Amygdala (tissue), 56 donors: Measurements from ENCODE around the gene GNAZ.

Experiments used
- DNase-seq, 56 donors: peaks; one replicate each; lab custom pipeline; 2025; lab: John Stamatoyannopoulos, UW

The GNAZ gene

GRCh38 chr22:23075050-23075449 lies 4.7 kb downstream of the GNAZ start:
- DNase-seq, result no peak

DNA sequence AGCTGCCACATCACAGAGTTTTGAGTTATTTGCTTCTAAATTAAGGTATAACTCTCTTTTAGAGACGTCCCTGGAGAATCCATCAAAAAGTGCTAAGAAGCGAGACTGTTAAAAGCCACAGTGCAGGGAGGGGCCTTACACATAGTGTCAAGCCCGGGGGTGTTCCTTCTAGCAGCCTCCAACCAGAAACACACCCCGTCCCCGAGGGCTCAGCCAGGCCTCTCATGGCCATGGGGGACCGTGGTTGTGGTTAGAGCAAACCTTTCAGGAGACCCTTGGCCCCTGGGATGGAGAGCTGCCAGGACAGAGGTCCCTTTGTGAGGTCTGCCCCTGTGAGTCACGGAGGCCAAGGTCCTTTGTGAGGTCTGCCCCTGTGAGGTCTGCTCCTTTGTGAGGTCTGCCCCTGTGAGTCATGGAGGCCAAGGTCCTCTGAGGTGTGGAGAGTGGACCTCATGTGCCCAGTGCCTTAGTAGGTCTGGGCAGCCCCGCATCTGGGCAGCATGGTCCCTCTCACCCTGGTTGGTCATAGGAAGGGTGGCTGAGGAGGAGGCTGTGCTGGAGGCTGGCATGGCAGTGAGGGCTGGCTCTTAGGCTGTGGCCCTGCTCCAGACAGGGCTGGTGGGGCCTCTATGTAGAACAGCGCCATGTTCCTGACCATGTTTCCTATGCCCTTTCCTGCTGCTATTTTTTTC lies 5.4 kb downstream of the GNAZ start:
- no peak for DNase-seq

DNA sequence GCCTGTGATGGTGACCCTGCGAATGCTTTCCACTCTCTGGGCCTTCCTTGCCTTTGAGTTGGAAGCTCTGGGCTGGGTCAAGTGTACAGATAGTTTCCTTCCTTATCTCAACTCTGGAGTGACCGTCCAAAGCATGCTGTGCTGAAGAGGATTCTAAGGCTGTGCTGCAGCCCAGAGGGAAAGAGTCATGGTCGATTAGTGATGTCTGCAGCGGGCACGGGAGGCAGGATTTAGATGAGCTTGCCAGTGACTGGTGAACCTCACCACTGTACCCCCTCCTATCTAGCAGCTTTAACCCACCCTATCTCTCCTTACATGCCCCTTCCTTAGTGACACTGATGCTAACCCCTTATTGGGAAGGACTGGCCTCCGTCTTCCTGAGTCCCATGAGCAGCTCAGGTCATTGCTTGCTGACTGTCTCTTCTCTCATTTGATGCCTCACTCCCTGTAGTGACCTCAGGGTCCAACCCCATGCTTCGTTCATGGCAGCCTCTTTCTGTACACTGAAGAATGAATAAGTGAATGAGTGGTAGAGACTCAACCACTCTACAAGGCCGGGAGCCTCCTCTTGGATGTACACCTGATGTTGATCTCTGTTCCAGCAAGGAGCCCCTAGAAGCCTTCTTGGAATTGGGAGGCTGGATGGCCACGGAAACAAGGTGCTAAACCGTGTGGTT lies 6.7 kb downstream of the GNAZ start:
- no peak for DNase-seq

GRCh38 chr22:23077627-23078461 lies 7.5 kb downstream of the GNAZ start:
- DNase-seq, result peak in 4 of 56 donors; percentile 8 to 23 (median 18)

DNA sequence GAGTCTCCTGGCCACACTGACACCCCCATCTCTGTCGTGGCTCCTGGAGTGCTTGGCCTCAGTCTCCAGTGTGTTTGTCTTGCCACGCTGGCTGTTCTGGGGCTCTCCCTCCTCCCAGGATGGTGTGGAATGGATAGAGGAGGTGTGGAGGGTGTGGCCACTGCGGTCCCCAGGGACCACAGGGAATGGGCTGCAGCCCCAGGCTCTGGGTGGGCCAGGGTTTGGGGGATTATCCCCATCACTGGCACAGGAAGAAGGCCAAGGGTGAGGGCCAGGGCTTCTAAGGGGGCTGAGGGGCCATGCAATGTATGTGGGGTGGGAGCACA lies 8.1 kb downstream of the GNAZ start:
- no peak for DNase-seq

- no peak for DNase-seq
Measured at GRCh38 chr22:23079240-23079768, 9.0 kb downstream of the GNAZ start.

DNA sequence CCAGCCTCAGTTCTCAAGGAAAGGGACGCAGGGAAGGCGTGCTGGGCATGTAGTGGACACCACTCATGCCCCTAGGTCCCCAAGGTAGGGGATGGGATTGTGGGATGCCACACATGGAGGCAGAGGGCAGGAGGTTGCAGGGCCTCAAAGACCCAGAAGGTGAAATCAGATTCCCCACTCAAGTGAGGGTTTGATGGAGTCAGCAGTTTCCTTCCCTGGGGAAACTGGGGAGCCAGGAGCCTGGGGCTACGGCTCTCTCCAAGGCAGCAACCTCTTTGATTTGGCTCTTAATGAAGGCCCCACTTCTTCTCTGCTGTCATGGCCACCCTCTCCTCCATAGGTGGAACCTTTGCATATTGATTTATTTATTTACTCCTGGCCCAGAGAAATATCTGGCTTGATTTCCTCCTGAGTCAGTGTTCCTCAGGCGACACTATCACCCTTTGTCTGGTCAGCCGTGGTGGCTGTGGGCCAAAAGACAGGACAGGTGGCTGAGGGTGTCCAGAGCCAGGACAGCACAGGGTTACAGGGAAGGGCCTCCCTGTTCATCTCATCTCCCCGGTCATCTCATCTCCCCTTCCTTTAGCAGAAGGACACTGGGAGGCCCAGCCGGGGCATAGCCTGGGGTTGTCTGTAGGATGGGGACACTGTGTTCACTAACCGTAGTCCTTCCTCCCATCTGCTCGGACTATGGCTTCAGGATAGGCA lies 9.6 kb downstream of the GNAZ start:
- DNase-seq, result peak in 3 of 56 donors; percentile 16 to 33 (median 22)

DNA sequence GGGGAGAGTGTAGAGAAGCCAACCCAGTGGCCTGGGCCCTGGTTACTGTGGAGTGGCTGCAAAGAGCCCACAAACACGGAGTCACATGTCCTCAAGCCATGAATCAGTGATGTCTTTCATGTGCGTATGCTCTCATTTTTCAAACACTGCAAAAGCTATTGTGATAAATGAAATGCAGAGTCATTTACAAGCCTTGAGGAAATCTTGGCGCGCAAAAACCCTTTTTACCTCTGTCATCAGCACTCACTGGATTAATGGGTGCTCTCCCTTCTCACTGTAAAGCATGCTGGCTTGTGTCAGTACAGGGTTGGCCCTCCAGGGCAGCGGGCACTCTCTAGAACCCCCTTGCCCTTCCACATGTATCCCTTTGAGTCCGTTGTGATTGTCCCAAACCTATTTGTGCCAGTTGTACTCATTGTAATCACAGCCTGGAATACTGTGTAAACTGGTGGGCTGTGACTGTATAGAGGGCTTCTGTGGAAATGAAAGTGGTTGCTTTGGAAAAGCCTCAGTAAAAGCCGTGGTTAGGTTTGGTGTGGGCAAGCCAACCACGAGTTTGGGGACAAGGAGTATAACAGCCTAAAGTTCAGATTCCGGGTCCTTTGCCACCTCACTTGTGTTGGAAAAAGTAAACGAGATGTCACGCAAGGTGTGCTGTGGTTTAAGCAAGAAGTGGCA lies 10.4 kb downstream of the GNAZ start:
- DNase-seq, result peak in 6 of 56 donors; percentile 9 to 35 (median 25)

DNA sequence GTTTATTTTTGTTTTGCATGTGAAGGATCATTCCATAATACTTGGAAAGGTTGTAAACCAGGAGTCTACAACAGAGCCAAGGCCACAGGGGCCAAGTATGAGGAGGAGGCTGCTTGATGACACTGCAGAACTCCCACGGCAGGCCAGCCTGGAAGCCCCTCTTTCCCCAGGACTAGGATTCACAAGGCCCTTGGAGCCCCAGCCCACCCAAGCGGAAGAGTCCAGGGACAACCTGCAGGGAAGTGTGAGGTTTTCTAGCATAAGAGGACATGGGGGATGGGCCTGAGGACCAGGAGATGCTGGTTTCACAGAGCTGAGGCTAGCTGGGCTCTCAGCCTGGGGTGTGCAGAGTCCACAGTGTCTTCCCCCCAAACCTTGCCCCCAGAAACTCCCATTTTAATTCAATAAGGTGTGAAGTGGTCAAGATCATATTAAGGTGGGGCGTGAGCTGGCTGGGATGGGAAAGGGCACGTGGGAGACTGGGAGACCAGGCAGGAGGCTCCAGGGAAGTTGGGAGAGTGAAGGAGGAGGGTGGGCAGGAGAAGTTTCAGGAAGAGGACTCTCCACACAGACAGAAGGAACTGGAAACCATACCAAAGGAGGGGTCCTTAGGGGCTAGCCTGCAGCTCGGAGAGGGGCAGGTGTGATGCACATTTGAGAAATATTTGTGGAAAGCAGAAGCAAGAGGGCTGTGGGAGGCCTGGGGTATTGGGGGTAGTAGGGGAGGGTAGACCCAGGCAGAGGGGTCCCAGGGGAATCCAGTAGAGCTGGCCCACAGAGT lies 12.4 kb downstream of the GNAZ start:
- DNase-seq, result no peak

DNA sequence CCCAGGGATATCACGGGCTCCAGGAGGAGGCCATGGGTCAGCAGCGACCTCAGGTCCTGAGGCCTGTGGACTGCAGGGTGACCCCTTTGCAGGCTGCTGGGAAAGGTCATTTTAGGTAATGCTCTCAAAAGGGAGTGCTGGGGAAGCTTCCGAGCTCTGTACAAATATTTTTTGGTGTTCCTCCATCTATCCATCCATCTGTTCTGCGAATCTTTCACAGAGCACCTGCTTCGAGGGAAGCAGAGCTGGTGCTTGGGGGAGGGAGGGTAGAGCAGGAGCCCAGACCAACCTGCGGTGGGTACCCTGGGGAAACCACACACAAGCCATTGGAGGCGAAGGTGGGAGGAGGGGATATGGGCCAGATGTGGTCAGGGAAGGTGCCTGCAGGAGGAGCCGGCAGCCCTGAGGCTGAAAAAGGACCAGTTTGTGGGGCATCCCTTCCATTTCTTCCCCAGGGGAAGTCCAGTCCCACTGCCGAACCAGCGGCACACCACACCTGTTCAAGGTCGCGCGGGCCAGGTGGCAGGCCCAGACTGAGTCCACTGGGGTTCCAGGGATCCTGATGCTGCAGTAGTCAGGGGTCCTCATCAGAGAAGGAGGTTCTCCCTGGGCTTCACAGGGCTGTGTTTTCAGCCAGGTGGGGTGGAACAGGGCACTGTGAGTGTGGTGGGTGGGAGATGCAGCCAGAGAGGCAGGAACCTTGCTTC lies 13.1 kb downstream of the GNAZ start:
- no peak for DNase-seq

GRCh38 chr22:23084453-23085350 lies 14.4 kb downstream of the GNAZ start:
- DNase-seq, result no peak

DNA sequence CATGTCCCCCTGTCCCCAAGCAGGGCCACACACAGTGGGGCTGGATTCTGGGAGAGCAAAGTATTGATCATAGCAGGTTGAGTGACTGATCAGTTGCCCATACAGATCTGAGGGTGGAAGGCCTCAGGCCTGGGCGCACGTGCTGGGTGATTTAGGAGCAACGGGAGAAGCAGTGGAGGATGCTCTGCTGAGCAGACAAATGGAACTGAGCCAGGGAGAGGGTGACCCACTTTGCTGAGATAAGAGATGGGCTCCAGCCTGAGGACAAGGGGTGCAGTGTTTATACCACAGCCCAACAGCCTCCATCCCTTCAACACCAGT lies 15.0 kb downstream of the GNAZ start:
- no peak for DNase-seq

GRCh38 chr22:23085785-23086184 lies 15.5 kb downstream of the GNAZ start:
- no peak for DNase-seq

GRCh38 chr22:23086263-23086662 lies 15.9 kb downstream of the GNAZ start:
- no peak for DNase-seq

GRCh38 chr22:23086787-23087186 lies 16.5 kb downstream of the GNAZ start:
- DNase-seq, result no peak

- no peak for DNase-seq
Measured at GRCh38 chr22:23088199-23088604, 17.9 kb downstream of the GNAZ start.

GRCh38 chr22:23089010-23089409 lies 18.7 kb downstream of the GNAZ start:
- no peak for DNase-seq
